Type B pancreatic cell (in vitro differentiated cells): ENCODE measurements around the gene SLC25A10. TPM values are rescaled to one million over a fixed set of nuclear protein-coding genes. Genes with fewer than 3 reads are reported as not detected.
"Not testable (repeated sequence)": the region's sequence is repeated elsewhere in the genome, so short reads cannot be mapped to it uniquely, and the experiment has no call there.

Experiments used
- DNase-seq: peaks from one replicate; pipeline ENCODE4 v3.0.0; 2021; ENCODE audit warnings: mixed read lengths; ENCODE audit not compliant: unreplicated experiment; ENCODE audit errors: extremely low spot score
- H3K27ac Mint-ChIP-seq: 2 replicates; pipeline ENCODE4 v1.8.0; 2021; ENCODE audit warnings: mild to moderate bottlenecking, mixed read lengths
- H3K27me3 Mint-ChIP-seq: 2 replicates; pipeline ENCODE4 v1.8.0; 2021; ENCODE audit warnings: mixed read lengths
- H3K36me3 Mint-ChIP-seq: 2 replicates; pipeline ENCODE4 v1.8.0; 2021; ENCODE audit warnings: mixed read lengths
- H3K4me1 Mint-ChIP-seq: one replicate; pipeline ENCODE4 v1.8.0; 2021; ENCODE audit warnings: mixed read lengths; ENCODE audit not compliant: unreplicated experiment
- H3K4me3 Mint-ChIP-seq: 2 replicates; pipeline ENCODE4 v1.8.0; 2021; ENCODE audit warnings: mild to moderate bottlenecking, mixed read lengths
- H3K9me3 Mint-ChIP-seq: 2 replicates; pipeline ENCODE4 v1.8.0; 2021; ENCODE audit warnings: mixed read lengths
- total RNA-seq: library from RNA; stranded (reverse); gene quantifications from 2 replicates; pipeline ENCODE4 v1.2.1, GENCODE V29; 2021; ENCODE audit warnings: low replicate concordance
- TF ChIP-seq, protein P1 (sequence below): fragments of 200-600 bp; sonication (generic); conservative IDR thresholded peaks from 2 replicates; pipeline ENCODE4 v1.5.0; 2021; ENCODE audit warnings: antibody characterized with exemption, mild to moderate bottlenecking

Gene SLC25A10
- total RNA-seq, 1 donor from 2014 or later, result 27.6 TPM

DNA sequence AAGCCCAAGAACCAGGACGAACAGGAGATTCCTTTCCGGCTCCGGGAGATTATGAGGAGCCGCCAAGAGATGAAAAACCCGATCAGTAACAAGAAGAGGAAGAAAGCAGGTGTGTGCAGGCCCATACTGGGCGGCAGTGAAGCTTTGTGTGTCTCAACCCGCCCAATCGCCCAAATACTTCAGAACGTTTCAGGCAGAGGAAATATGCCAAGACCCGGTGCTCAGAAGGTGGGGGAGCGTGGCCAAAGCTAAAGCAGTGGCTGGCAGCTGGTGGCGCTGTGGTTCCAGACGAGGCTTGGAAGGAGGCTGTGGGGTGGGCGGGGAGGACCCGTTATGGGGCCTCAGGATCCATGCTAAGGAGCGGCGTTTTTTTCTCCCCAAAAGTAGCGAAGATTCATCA, 44.3 kb upstream of the SLC25A10 start:
- no peak for DNase-seq
- TF ChIP-seq, protein P1, sequence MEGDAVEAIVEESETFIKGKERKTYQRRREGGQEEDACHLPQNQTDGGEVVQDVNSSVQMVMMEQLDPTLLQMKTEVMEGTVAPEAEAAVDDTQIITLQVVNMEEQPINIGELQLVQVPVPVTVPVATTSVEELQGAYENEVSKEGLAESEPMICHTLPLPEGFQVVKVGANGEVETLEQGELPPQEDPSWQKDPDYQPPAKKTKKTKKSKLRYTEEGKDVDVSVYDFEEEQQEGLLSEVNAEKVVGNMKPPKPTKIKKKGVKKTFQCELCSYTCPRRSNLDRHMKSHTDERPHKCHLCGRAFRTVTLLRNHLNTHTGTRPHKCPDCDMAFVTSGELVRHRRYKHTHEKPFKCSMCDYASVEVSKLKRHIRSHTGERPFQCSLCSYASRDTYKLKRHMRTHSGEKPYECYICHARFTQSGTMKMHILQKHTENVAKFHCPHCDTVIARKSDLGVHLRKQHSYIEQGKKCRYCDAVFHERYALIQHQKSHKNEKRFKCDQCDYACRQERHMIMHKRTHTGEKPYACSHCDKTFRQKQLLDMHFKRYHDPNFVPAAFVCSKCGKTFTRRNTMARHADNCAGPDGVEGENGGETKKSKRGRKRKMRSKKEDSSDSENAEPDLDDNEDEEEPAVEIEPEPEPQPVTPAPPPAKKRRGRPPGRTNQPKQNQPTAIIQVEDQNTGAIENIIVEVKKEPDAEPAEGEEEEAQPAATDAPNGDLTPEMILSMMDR, result no peak
- Mint-ChIP-seq H3K27me3 (no peaks in the 10 kb centered on the region), H3K36me3 (peaks cover 3% of the 10 kb centered on the region), H3K9me3 (no peaks in the 10 kb centered on the region), H3K4me3 (peak overlapping the region; percentile 92), H3K27ac (no peak overlapping the region), H3K4me1 (peaks cover 17% of the 10 kb centered on the region)

DNA sequence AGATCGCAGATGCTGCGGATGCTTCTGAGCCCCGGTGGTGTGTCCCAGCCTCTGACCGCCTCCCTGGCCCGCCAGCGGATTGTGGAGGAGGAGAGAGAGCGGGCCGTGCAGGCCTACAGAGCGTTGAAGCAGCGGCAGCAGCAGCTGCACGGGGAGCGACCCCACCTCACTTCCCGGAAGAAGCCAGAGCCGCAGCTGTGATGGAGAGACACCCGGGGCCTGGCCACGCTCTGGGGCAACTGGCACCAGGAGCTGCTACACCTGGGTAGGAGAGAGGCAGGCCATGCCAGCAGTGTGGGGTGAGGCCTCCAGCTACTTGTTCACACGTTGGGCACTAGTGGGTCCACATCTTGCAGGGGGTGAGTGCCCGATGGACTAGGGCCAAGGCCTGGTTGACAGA, 39.6 kb upstream of the SLC25A10 start:
- Mint-ChIP-seq H3K36me3 (peaks cover 3% of the 10 kb centered on the region), H3K4me3 (no peak overlapping the region), H3K27ac (no peak overlapping the region), H3K9me3 (no peaks in the 10 kb centered on the region), H3K4me1 (peaks cover 18% of the 10 kb centered on the region), H3K27me3 (no peaks in the 10 kb centered on the region)
- TF ChIP-seq, protein P1, result no peak
- no peak for DNase-seq

DNA sequence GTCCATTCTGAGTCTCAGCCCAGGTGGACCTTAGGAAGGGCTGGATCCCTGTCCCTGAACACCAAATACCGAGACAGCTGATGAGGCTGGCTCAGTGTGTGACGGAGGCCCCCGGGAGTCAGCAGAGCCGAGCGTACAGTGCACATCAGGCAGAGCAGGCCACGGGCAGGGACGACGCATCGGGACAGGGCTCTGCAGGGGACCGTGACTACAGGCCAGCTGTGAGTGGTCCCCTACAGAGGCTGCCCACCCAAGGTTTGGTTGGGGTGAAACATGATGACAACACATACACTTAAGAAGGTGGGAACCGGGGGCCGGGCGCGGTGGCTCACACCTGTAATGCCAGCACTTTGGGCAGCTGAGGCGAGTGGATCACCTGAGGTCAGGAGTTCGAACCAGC, 39.1 kb upstream of the SLC25A10 start:
- Mint-ChIP-seq H3K27ac (no peak overlapping the region), H3K36me3 (peaks cover 3% of the 10 kb centered on the region), H3K4me3 (no peak overlapping the region)

DNA sequence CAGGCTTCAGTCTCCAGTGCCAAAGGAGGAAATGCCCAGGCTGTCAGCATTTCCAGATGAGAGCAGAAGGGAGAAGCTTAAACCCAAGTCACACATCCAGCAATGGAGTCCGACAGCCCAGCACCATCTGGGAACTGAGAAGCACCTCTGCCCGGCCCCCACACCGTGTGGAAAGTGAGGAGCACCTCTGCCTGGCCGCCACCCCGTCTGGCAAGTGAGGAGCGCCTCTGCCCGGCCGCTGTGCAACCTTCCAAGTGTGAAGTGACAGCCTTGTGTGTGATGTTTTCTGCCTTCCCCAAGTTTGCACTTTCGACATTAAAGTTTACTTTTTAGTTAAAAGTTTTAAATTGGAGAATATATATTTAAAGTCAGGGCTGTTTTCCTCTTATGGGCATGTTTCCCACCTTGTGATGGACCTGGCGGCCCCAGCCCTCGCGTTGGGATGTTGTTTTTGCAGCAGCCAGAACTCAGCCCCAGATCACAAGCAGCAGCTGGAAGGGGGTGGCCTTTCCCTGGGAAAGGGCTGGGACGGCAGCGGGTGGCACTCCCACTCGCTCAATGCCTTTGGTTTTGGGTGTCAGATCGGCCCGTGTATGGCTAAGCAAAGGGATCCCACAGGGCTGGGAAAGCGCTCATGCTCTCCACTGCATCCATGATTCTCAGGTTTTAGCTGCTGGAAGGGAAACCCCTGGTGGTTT, 38.4 kb upstream of the SLC25A10 start:
- no peak for DNase-seq
- TF ChIP-seq, protein P1, result no peak
- Mint-ChIP-seq H3K36me3 (no peaks in the 10 kb centered on the region), H3K27me3 (no peaks in the 10 kb centered on the region), H3K4me1 (peaks cover 8% of the 10 kb centered on the region), H3K4me3 (no peak overlapping the region), H3K9me3 (no peaks in the 10 kb centered on the region), H3K27ac (no peak overlapping the region)

More for the DNA sequence above, 39.1 kb upstream of the SLC25A10 start:
- peaks cover 13% of the 10 kb centered on the region for H3K4me1 Mint-ChIP-seq
- TF ChIP-seq, protein P1, result no peak
- no peak for DNase-seq
- no peaks in the 10 kb centered on the region for H3K9me3 Mint-ChIP-seq
- H3K27me3 Mint-ChIP-seq, result no peaks in the 10 kb centered on the region

DNA sequence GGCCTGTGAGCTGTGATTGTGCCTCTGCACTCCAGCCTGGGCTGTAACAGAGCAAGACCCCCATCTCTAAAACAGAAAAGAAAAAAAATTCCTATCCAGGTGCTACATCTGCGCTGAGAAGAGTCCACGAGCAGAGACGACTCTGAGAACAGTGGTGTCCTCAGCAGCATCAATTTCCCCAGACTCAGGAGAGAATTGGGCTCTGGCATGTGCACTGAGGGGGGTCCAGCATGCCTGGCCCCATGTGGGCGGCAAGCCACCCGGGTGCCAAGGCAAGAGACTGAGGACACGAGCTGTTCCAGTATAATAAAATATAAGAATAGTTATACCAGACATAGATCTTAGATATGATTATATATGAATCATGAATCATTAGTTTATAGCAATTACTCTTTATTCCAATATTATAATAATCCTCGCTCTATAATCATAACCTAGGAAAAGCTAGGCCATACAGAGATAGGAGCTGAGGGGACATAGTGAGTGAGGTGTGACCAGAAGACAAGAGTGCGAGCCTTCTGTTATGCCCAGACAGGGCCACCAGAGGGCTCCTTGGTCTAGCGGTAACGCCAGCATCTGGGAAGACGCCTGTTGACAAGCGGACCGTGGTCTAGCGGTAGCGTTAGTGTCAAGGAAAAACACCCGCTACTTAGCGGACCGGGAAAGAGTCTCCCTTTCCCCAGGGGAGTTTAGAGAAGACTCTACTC, 36.4 kb upstream of the SLC25A10 start:
- H3K4me1 Mint-ChIP-seq, DNase-seq, H3K27ac Mint-ChIP-seq, H3K27me3 Mint-ChIP-seq, H3K9me3 Mint-ChIP-seq, H3K4me3 Mint-ChIP-seq, H3K36me3 Mint-ChIP-seq: not testable (repeated sequence)
- TF ChIP-seq, protein P1, result peak; percentile 75
